Trophoblast cell (in vitro differentiated cells and primary cell): ENCODE data around the gene OR2F1.
"Not testable (repeated sequence)": the region's sequence is repeated elsewhere in the genome, so short reads cannot be mapped to it uniquely, and the experiment has no call there.

Experiments
- DNase-seq, 2 donors: peaks; one replicate each; pipeline ENCODE4 v3.0.0-alpha.2; 2016
- H2AFZ ChIP-seq: 2 replicates; pipeline ENCODE4 v1.6.1; 2013; ENCODE audit warnings: low read length, moderate library complexity, mild to moderate bottlenecking; ENCODE audit not compliant: insufficient read depth, poor library complexity
- H2AK5ac ChIP-seq: 2 replicates; pipeline ENCODE4 v1.6.1; 2013; ENCODE audit warnings: mild to moderate bottlenecking, low read length
- H2BK120ac ChIP-seq: 2 replicates; pipeline ENCODE4 v1.6.1; 2013; ENCODE audit warnings: low read length, mild to moderate bottlenecking, moderate library complexity; ENCODE audit not compliant: insufficient read depth, poor library complexity
- H2BK12ac ChIP-seq: 2 replicates; pipeline ENCODE4 v1.6.1; 2013; ENCODE audit warnings: mild to moderate bottlenecking, low read length, moderate library complexity
- H2BK5ac ChIP-seq: 2 replicates; pipeline ENCODE4 v1.6.1; 2013; ENCODE audit warnings: low read length, low read depth, moderate library complexity, mild to moderate bottlenecking; ENCODE audit not compliant: poor library complexity
- H3K14ac ChIP-seq: 2 replicates; pipeline ENCODE4 v1.6.1; 2013; ENCODE audit warnings: mild to moderate bottlenecking, low read length
- H3K18ac ChIP-seq: 2 replicates; pipeline ENCODE4 v1.6.1; 2013; ENCODE audit warnings: mild to moderate bottlenecking, low read length
- H3K23ac ChIP-seq: 2 replicates; pipeline ENCODE4 v1.6.1; 2013; ENCODE audit warnings: low read length
- H3K27ac ChIP-seq: 2 replicates; pipeline ENCODE4 v1.5.1; 2013; ENCODE audit warnings: low read depth, mild to moderate bottlenecking, inconsistent platforms, low read length, moderate library complexity
- H3K27me3 ChIP-seq: 2 replicates; pipeline ENCODE4 v1.6.1; 2013; ENCODE audit warnings: inconsistent platforms, mild to moderate bottlenecking, low read length, moderate library complexity; ENCODE audit not compliant: insufficient read depth
- H3K36me3 ChIP-seq, 2 experiments: 1 replicate in 1 of 2; 2 replicates in 1 of 2; pipeline ENCODE4 v1.6.1; 2013; ENCODE audit warnings: low read length in 2 of 2, mild to moderate bottlenecking in 2 of 2, moderate library complexity in 1 of 2; ENCODE audit not compliant: insufficient read depth in 2 of 2, control insufficient read depth in 1 of 2
- H3K4ac ChIP-seq: 2 replicates; pipeline ENCODE4 v1.6.1; 2013; ENCODE audit warnings: low read depth, mild to moderate bottlenecking, low read length, moderate library complexity
- H3K4me1 ChIP-seq, 2 experiments: 1 replicate in 1 of 2; 2 replicates in 1 of 2; pipeline ENCODE4 v1.6.1; 2013; ENCODE audit warnings: low read length in 2 of 2, mild to moderate bottlenecking in 2 of 2, moderate library complexity in 1 of 2; ENCODE audit not compliant: insufficient read depth in 2 of 2, control insufficient read depth in 1 of 2
- H3K4me2 ChIP-seq: 2 replicates; pipeline ENCODE4 v1.6.1; 2013; ENCODE audit warnings: inconsistent platforms, mild to moderate bottlenecking, low read length, moderate library complexity
- H3K4me3 ChIP-seq: 2 replicates; pipeline ENCODE4 v1.5.1; 2013; ENCODE audit warnings: mild to moderate bottlenecking, low read depth, low read length, inconsistent platforms
- H3K79me1 ChIP-seq: one replicate; pipeline ENCODE4 v1.6.1; 2013; ENCODE audit warnings: low read length
- H3K79me2 ChIP-seq: 2 replicates; pipeline ENCODE4 v1.6.1; 2013; ENCODE audit warnings: low read length, mild to moderate bottlenecking; ENCODE audit not compliant: control insufficient read depth, insufficient read depth, poor library complexity
- H3K9ac ChIP-seq: 2 replicates; pipeline ENCODE4 v1.6.1; 2013; ENCODE audit warnings: mild to moderate bottlenecking, low read length
- H3K9me3 ChIP-seq: 2 replicates; pipeline ENCODE4 v1.6.1; 2013; ENCODE audit warnings: low read depth, mild to moderate bottlenecking, control low read depth, inconsistent platforms, low read length; ENCODE audit not compliant: insufficient read depth
- H4K12ac ChIP-seq: 2 replicates; pipeline ENCODE4 v1.6.1; 2013; ENCODE audit warnings: low read depth, mild to moderate bottlenecking, low read length, moderate library complexity
- H4K8ac ChIP-seq: 2 replicates; pipeline ENCODE4 v1.6.1; 2013; ENCODE audit warnings: low read depth, mild to moderate bottlenecking, low read length, moderate library complexity
- H4K91ac ChIP-seq: one replicate; pipeline ENCODE4 v1.6.1; 2013; ENCODE audit warnings: low read depth, mild to moderate bottlenecking, low read length, moderate library complexity
- WGBS: extraction: QIAGEN DNeasy Blood & Tissue Kit; methylation state at CpG from one replicate; pipeline ENCODE4 v1.1.7; 2013; ENCODE audit warnings: missing lambda C conversion rate; ENCODE audit not compliant: insufficient read length, insufficient coverage; ENCODE audit errors: extremely low coverage; 5-methylcytosine and 5-hydroxymethylcytosine counted together

Gene OR2F1

DNA sequence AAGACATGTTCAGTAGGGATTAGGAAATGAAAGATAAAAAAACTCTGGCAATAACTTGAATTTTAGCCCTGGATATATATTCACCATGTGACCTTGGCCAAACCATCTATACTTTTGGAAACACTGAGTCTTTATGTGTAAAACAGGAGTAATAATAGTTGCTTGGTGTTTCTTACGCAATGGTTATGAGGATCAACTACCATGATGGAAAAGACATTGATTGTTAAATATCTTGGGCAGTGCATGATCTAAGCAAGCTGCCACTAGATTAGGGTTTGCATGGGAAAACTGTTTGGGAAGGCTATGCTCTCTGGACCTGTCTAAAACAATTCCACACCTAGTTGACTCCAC lies 52.0 kb downstream of the OR2F1 start:
- no CpG with 5 or more reads among the region's 1 CpG for WGBS
- Histone ChIP-seq H3K18ac (no peak overlapping the region), H2BK12ac (no peak overlapping the region), H2BK5ac (no peak overlapping the region), H2AK5ac (no peak overlapping the region), H3K79me1 (no peaks in the 10 kb centered on the region), H3K4me2 (no peak overlapping the region), H3K9me3 (peaks cover 5% of the 10 kb centered on the region), H3K4me1 (no peaks in the 10 kb centered on the region), H3K9ac (no peak overlapping the region), H3K4ac (no peak overlapping the region), H2BK120ac (no peak overlapping the region), H2AFZ (no peak overlapping the region), H3K36me3 (peaks cover 0 to 3% of the 10 kb centered on the region in 2 experiments), H4K12ac (no peak overlapping the region), H4K8ac (no peak overlapping the region), H3K14ac (no peak overlapping the region), H3K79me2 (no peaks in the 10 kb centered on the region), H3K27me3 (no peaks in the 10 kb centered on the region), H3K23ac (no peak overlapping the region), H4K91ac (no peak overlapping the region), H3K4me3 (no peak overlapping the region), H3K27ac (no peak overlapping the region)
- no peak for DNase-seq

DNA sequence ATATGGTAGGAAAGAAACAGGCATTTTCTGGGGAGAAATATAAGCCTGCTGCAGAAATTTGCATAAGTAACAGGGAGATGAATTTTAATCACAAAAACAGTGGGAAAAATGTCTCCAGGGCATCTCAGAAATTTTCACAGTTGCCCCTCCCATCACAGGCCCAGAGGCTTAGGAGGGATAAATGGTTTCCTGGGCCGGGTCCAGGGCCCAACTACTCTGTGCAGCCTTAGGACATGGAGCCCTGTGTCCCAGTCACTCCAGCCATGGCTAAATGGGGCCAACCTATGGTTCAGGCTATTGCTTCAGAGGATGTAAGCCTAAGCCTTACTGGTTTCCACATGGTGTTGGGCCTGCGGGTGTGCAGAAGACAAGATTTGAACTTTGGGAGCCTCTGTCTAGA lies 54.7 kb downstream of the OR2F1 start:
- no peak overlapping the region for H4K91ac ChIP-seq

GRCh38 chr7:144010061-144010460 lies 55.4 kb downstream of the OR2F1 start:
- not testable (repeated sequence) for H3K4me3 ChIP-seq, H3K4me2 ChIP-seq, H3K23ac ChIP-seq, H2BK120ac ChIP-seq, H4K8ac ChIP-seq, H4K12ac ChIP-seq, H3K4ac ChIP-seq, H3K79me2 ChIP-seq, H4K91ac ChIP-seq, DNase-seq, H2BK12ac ChIP-seq, H3K36me3 ChIP-seq, H3K9me3 ChIP-seq, H3K79me1 ChIP-seq, H3K14ac ChIP-seq, H2AK5ac ChIP-seq, H3K27me3 ChIP-seq, H3K9ac ChIP-seq, H2BK5ac ChIP-seq, H3K4me1 ChIP-seq, H3K27ac ChIP-seq, H2AFZ ChIP-seq, H3K18ac ChIP-seq

More for the DNA sequence above, 54.7 kb downstream of the OR2F1 start:
- Histone ChIP-seq H3K79me2 (no peaks in the 10 kb centered on the region), H3K36me3 (peaks cover 0 to 3% of the 10 kb centered on the region in 2 experiments), H3K9me3 (peaks cover 5% of the 10 kb centered on the region), H3K4ac (no peak overlapping the region), H2AFZ (no peak overlapping the region), H3K4me3 (no peak overlapping the region), H3K4me1 (no peaks in the 10 kb centered on the region), H4K12ac (no peak overlapping the region), H3K18ac (no peak overlapping the region), H3K79me1 (no peaks in the 10 kb centered on the region), H3K4me2 (no peak overlapping the region), H3K9ac (no peak overlapping the region), H2BK12ac (no peak overlapping the region), H2AK5ac (no peak overlapping the region), H2BK120ac (no peak overlapping the region), H2BK5ac (no peak overlapping the region), H3K27me3 (no peaks in the 10 kb centered on the region), H3K23ac (no peak overlapping the region), H3K14ac (no peak overlapping the region), H3K27ac (no peak overlapping the region), H4K8ac (no peak overlapping the region)
- DNase-seq, result no peak
- no CpG with 5 or more reads among the region's 2 CpGs for WGBS

DNA sequence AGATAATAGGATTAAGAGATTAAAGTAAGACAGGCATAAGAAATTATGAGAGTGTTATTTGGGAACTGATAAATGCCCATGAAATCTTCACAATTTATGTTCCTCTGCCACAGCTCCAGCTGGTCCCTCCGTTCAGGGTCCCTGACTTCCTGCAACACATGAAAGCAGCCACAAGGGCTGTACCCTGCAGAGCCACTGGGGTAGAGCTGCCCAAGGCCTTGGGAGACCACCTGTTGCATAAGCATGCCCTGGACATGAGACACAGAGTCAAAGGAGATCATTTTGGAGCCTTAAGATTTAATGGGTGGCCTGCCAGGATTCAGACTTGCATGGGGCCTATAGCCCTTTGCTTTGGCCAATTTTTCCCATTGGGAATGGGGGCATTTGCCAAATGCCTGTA lies 56.2 kb downstream of the OR2F1 start:
- H3K36me3 ChIP-seq, H3K79me1 ChIP-seq, H3K9me3 ChIP-seq, H4K12ac ChIP-seq, H3K4ac ChIP-seq, H3K79me2 ChIP-seq, H3K4me1 ChIP-seq, H2AFZ ChIP-seq, H3K14ac ChIP-seq, H3K23ac ChIP-seq, H3K27ac ChIP-seq, H3K9ac ChIP-seq, H3K18ac ChIP-seq, H4K91ac ChIP-seq, H4K8ac ChIP-seq, H3K27me3 ChIP-seq, H2BK120ac ChIP-seq, H3K4me3 ChIP-seq, H3K4me2 ChIP-seq, H2BK5ac ChIP-seq, H2AK5ac ChIP-seq, H2BK12ac ChIP-seq, DNase-seq: not testable (repeated sequence)
- WGBS, result no CpG with 5 or more reads among the region's 1 CpG
